ENCODE data around the gene NOP16.

NOP16 gene

DNA sequence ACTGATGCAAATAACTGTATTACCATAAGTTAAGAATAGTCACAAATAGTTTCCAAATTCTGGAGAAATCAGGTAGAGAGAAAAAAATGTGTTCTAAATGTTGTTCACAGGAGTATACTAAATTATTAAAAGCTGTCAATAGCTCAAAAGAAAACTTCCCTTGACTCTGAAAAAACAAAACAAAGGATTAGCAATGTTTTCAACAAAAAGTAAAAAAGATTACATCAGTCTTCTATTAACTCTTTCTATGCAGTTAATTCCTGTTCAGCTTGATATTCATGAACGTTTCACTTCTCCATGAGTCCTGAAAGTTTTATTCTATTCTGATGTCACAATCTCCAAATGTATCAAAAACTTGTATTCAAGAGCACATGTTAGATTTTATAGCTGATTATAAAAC lies 37.4 kb upstream of the NOP16 start:
- DNase-seq: no peak
- TF ChIP-seq, protein P1, sequence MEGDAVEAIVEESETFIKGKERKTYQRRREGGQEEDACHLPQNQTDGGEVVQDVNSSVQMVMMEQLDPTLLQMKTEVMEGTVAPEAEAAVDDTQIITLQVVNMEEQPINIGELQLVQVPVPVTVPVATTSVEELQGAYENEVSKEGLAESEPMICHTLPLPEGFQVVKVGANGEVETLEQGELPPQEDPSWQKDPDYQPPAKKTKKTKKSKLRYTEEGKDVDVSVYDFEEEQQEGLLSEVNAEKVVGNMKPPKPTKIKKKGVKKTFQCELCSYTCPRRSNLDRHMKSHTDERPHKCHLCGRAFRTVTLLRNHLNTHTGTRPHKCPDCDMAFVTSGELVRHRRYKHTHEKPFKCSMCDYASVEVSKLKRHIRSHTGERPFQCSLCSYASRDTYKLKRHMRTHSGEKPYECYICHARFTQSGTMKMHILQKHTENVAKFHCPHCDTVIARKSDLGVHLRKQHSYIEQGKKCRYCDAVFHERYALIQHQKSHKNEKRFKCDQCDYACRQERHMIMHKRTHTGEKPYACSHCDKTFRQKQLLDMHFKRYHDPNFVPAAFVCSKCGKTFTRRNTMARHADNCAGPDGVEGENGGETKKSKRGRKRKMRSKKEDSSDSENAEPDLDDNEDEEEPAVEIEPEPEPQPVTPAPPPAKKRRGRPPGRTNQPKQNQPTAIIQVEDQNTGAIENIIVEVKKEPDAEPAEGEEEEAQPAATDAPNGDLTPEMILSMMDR (IDR thresholded peaks at IDR 0.05; ENCODE audit: low read length): no peak
- TF ChIP-seq EZH2 (optimal IDR thresholded peaks at IDR 0.05; ENCODE audit: low read depth, low read length) (no peak), EZH2phosphoT487 (IDR thresholded peaks at IDR 0.05; ENCODE audit: low read length) (no peak)
- Histone ChIP-seq H3K79me2 (ENCODE audit: low read length) (no peaks in the 10 kb centered on the region), H3K9me3 (replicated peaks; ENCODE audit: insufficient read depth, low read length) (no peaks in the 10 kb centered on the region), H3K4me3 (ENCODE audit: low read length) (no peak overlapping the region), H3K4me1 (ENCODE audit: low read length) (no peaks in the 10 kb centered on the region), H3F3A (ENCODE audit: insufficient read depth, low read length) (no peaks in the 10 kb centered on the region), H3K27me3 (replicated peaks; ENCODE audit: insufficient read depth, low read length) (0 out of 2 replicates have a peak, but pooled peaks cover 6% of the 10 kb centered on the region), H3K27ac (ENCODE audit: low read length) (no peak overlapping the region), H3K9me2 (replicated peaks; ENCODE audit: insufficient read depth, low read length) (no peaks in the 10 kb centered on the region), H3K9ac (ENCODE audit: low read length) (no peak overlapping the region), H4K20me1 (ENCODE audit: insufficient read depth, low read length) (no peaks in the 10 kb centered on the region), H3K36me3 (replicated peaks; ENCODE audit: insufficient read depth, low read length) (no peaks in the 10 kb centered on the region), H2AFZ (ENCODE audit: low read length) (no peak overlapping the region), H3K4me2 (ENCODE audit: low read depth, low read length) (no peak overlapping the region)

DNA sequence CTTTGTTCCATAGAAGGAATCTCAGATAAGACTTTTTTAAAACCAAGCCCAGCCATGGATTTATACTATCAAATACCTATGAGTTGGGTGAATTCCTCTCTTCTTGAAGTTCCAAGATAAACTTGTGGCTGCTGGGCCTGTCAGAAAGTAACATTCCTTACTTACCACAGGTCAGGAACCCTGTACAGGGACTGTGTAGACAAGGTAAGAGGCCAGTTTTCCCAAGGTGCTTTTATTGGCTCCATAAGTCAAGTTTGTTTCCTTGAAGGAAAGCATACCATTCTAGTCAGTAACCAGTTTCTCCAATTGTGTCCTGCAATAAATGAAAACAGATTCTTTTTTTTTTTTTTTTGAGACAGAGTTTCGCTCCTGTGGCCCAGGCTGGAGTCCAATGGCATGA lies 36.7 kb upstream of the NOP16 start:
- Histone ChIP-seq H3K9me3 (replicated peaks; ENCODE audit: insufficient read depth, low read length) (no peaks in the 10 kb centered on the region), H3K36me3 (replicated peaks; ENCODE audit: insufficient read depth, low read length) (no peaks in the 10 kb centered on the region), H3K9me2 (replicated peaks; ENCODE audit: insufficient read depth, low read length) (no peaks in the 10 kb centered on the region), H3K27ac (ENCODE audit: low read length) (no peak overlapping the region), H3K4me3 (ENCODE audit: low read length) (no peak overlapping the region), H3K9ac (ENCODE audit: low read length) (no peak overlapping the region), H3K4me1 (ENCODE audit: low read length) (no peaks in the 10 kb centered on the region), H3K27me3 (replicated peaks; ENCODE audit: insufficient read depth, low read length) (0 out of 2 replicates have a peak, but pooled peaks cover under 1% of the 10 kb centered on the region), H3K4me2 (ENCODE audit: low read depth, low read length) (no peak overlapping the region), H4K20me1 (ENCODE audit: insufficient read depth, low read length) (no peaks in the 10 kb centered on the region), H3K79me2 (ENCODE audit: low read length) (no peaks in the 10 kb centered on the region), H3F3A (ENCODE audit: insufficient read depth, low read length) (no peaks in the 10 kb centered on the region), H2AFZ (ENCODE audit: low read length) (no peak overlapping the region)
- no peak for DNase-seq
- TF ChIP-seq, protein P1 (IDR thresholded peaks at IDR 0.05; ENCODE audit: low read length): no peak
- TF ChIP-seq EZH2phosphoT487 (IDR thresholded peaks at IDR 0.05; ENCODE audit: low read length) (no peak), EZH2 (optimal IDR thresholded peaks at IDR 0.05; ENCODE audit: low read depth, low read length) (no peak)

DNA sequence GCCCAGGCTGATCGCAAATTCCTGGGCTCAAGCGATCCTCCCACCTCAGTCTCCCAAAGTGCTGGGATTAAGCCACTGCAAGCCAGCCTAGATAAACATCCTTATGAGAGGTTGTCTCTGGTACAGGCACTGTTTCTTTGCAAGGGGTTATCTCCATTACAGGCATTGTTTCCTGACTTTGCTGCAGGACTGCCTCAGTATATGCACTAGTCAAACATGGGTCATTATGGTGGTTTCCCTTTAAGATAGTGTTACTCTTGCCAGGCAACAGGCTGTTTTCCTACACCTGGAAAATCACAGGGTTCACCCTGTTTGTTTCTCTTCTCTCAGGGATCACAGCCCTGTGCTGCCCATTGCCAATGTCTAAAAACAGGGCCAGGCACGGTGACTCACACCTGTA lies 35.8 kb upstream of the NOP16 start:
- Histone ChIP-seq H3K4me2 (ENCODE audit: low read depth, low read length) (no peak overlapping the region), H3K4me3 (ENCODE audit: low read length) (no peak overlapping the region), H3K9me2 (replicated peaks; ENCODE audit: insufficient read depth, low read length) (no peaks in the 10 kb centered on the region), H3K9me3 (replicated peaks; ENCODE audit: insufficient read depth, low read length) (no peaks in the 10 kb centered on the region), H3K36me3 (replicated peaks; ENCODE audit: insufficient read depth, low read length) (no peaks in the 10 kb centered on the region), H3K4me1 (ENCODE audit: low read length) (no peaks in the 10 kb centered on the region), H3K9ac (ENCODE audit: low read length) (no peak overlapping the region), H3F3A (ENCODE audit: insufficient read depth, low read length) (no peaks in the 10 kb centered on the region), H3K27ac (ENCODE audit: low read length) (no peak overlapping the region), H4K20me1 (ENCODE audit: insufficient read depth, low read length) (no peaks in the 10 kb centered on the region), H2AFZ (ENCODE audit: low read length) (no peak overlapping the region), H3K27me3 (replicated peaks; ENCODE audit: insufficient read depth, low read length) (no peaks in the 10 kb centered on the region), H3K79me2 (ENCODE audit: low read length) (no peaks in the 10 kb centered on the region)
- TF ChIP-seq EZH2 (optimal IDR thresholded peaks at IDR 0.05; ENCODE audit: low read depth, low read length): no peak
- TF ChIP-seq EZH2phosphoT487 (IDR thresholded peaks at IDR 0.05; ENCODE audit: low read length): no peak
- TF ChIP-seq, protein P1 (IDR thresholded peaks at IDR 0.05; ENCODE audit: low read length): no peak
- DNase-seq: no peak

Measured in MM.1S (cell line).